Measurements from ENCODE around the gene NEIL1. TPM values are rescaled to one million over a fixed set of nuclear protein-coding genes. Genes with fewer than 3 reads are reported as not detected.
"Not testable (repeated sequence)": the region's sequence is repeated elsewhere in the genome, so short reads cannot be mapped to it uniquely, and the experiment has no call there.

The NEIL1 gene
- total RNA-seq, 2 experiments from 2014 or later, result 99.5 to 159 TPM

DNA sequence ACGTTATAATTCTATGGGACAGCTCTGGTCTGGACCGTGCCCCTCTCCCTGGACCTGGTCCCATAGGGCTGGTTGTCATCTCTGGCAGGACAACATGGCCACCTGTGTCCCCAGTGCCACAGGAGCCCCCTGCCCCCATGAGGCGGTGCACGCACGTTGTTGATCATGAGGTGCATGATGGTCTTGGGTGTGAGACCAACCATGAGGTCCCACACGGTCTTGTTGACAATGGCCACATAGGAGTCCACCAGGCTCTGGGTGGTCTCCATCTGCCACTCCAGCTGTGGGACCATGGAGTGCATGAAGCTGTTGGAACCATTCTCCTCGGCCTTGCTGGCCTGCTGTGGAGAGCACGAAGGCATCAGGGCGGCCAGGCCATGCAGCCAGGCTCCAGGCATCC, 44.5 kb upstream of the NEIL1 start:
- Histone ChIP-seq H3K36me3 (ENCODE audit: insufficient read depth, low read length) (no peaks in the 10 kb centered on the region), H3K27ac (ENCODE audit: low read depth, low read length, poor library complexity, severe bottlenecking) (no peak overlapping the region), H3K9me3 (ENCODE audit: low read length) (no peaks in the 10 kb centered on the region), H4K20me1 (ENCODE audit: insufficient read depth, low read length) (no peaks in the 10 kb centered on the region), H3K4me3 (ENCODE audit: low read depth, low read length, poor library complexity, severe bottlenecking) (no peak overlapping the region), H3K4me2 (ENCODE audit: low read length) (no peak overlapping the region), H3K4me1 (ENCODE audit: insufficient read depth, low read length, poor library complexity, severe bottlenecking) (no peaks in the 10 kb centered on the region), H3K9me2 (ENCODE audit: insufficient read depth, low read length) (no peaks in the 10 kb centered on the region), H2AFZ (ENCODE audit: low read length) (no peak overlapping the region), H3K79me2 (ENCODE audit: insufficient read depth, low read depth, low read length) (no peaks in the 10 kb centered on the region)
- no TSS peak for BruUV-seq (replicated peaks)
- intact Hi-C loops (cut with micrococcal nuclease; ENCODE audit: unreplicated experiment), result loop anchor here (10.0 kb wide), 2 partner anchors 58 to 278 kb away; partner anchors contain the start of gene PPCDC
- ChIA-PET CTCF (ENCODE audit: unreplicated experiment) (no interaction called here), POLR2A (no interaction called here)
- TF ChIP-seq, protein P1, sequence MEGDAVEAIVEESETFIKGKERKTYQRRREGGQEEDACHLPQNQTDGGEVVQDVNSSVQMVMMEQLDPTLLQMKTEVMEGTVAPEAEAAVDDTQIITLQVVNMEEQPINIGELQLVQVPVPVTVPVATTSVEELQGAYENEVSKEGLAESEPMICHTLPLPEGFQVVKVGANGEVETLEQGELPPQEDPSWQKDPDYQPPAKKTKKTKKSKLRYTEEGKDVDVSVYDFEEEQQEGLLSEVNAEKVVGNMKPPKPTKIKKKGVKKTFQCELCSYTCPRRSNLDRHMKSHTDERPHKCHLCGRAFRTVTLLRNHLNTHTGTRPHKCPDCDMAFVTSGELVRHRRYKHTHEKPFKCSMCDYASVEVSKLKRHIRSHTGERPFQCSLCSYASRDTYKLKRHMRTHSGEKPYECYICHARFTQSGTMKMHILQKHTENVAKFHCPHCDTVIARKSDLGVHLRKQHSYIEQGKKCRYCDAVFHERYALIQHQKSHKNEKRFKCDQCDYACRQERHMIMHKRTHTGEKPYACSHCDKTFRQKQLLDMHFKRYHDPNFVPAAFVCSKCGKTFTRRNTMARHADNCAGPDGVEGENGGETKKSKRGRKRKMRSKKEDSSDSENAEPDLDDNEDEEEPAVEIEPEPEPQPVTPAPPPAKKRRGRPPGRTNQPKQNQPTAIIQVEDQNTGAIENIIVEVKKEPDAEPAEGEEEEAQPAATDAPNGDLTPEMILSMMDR (conservative IDR thresholded peaks at IDR 0.05; ENCODE audit: low read length), result no peak
- TF ChIP-seq EZH2phosphoT487 (IDR thresholded peaks at IDR 0.05; ENCODE audit: borderline replicate concordance, low read depth, low read length), result no peak
- no peak for DNase-seq (ENCODE audit: low spot score)

DNA sequence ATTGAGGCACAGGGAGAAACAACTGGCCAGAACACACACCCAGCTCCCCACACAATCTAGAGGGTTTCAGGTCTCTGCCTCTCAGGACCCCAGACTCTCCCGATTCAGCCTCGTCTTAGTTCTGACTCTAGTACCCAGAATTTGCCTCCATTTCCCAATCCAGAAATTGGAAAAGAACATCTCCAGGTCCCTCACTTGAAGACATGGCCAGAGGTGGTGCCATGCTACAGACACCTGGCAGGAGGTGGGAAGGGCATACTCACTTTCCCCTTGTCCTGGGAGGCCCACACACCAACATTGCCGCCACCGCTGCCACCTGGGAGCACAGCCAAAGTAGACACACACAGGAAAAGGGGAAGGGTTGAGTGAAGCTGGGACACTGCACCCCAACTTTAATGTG, 44.1 kb upstream of the NEIL1 start:
- H3K79me2 ChIP-seq (ENCODE audit: insufficient read depth, low read depth, low read length); BruUV-seq (replicated peaks): not testable (repeated sequence)
- intact Hi-C loops (cut with micrococcal nuclease; ENCODE audit: unreplicated experiment), result loop anchor here (10.0 kb wide), 2 partner anchors 58 to 278 kb away; partner anchors contain the start of gene PPCDC

DNA sequence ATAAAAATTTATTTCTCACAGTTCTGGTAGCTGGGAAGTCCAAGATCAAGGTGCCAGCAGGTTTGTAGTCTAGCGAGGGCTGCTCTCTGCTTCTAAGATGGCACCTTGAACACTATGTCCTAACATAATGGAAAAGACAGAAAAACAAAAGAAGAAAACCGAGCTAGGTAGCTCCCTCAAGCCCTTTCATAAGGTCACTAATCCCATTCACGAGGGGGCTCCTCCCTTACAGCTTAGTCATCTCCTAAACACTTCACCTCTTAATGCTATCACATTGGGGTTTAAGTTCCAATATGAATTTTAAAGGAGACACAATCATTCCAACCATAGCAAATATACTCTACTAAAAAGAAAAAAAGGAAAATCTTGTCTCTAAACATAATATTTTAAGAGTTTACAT, 40.7 kb upstream of the NEIL1 start:
- TF ChIP-seq EZH2phosphoT487 (IDR thresholded peaks at IDR 0.05; ENCODE audit: borderline replicate concordance, low read depth, low read length), result no peak
- TF ChIP-seq, protein P1 (conservative IDR thresholded peaks at IDR 0.05; ENCODE audit: low read length), result no peak
- Histone ChIP-seq H4K20me1 (ENCODE audit: insufficient read depth, low read length) (no peaks in the 10 kb centered on the region), H3K36me3 (ENCODE audit: insufficient read depth, low read length) (no peaks in the 10 kb centered on the region), H2AFZ (ENCODE audit: low read length) (no peak overlapping the region), H3K4me3 (ENCODE audit: low read depth, low read length, poor library complexity, severe bottlenecking) (no peak overlapping the region), H3K27ac (ENCODE audit: low read depth, low read length, poor library complexity, severe bottlenecking) (no peak overlapping the region), H3K4me1 (ENCODE audit: insufficient read depth, low read length, poor library complexity, severe bottlenecking) (no peaks in the 10 kb centered on the region), H3K79me2 (ENCODE audit: insufficient read depth, low read depth, low read length) (no peaks in the 10 kb centered on the region), H3K4me2 (ENCODE audit: low read length) (no peak overlapping the region), H3K9me2 (ENCODE audit: insufficient read depth, low read length) (no peaks in the 10 kb centered on the region), H3K9me3 (ENCODE audit: low read length) (no peaks in the 10 kb centered on the region)
- CTCF ChIA-PET (ENCODE audit: unreplicated experiment), result no interaction called here
- POLR2A ChIA-PET, result no interaction called here
- no TSS peak for BruUV-seq (replicated peaks)
- intact Hi-C loops (cut with micrococcal nuclease; ENCODE audit: unreplicated experiment), result loop anchor here (10.0 kb wide), 2 partner anchors 61 to 281 kb away; partner anchors contain the start of gene PPCDC
- DNase-seq (ENCODE audit: low spot score), result no peak

More for the DNA sequence above, 44.1 kb upstream of the NEIL1 start:
- H3K27ac ChIP-seq (ENCODE audit: low read depth, low read length, poor library complexity, severe bottlenecking); H3K4me2 ChIP-seq (ENCODE audit: low read length); H3K9me3 ChIP-seq (ENCODE audit: low read length); H3K36me3 ChIP-seq (ENCODE audit: insufficient read depth, low read length); CTCF ChIA-PET (ENCODE audit: unreplicated experiment); H3K4me3 ChIP-seq (ENCODE audit: low read depth, low read length, poor library complexity, severe bottlenecking); POLR2A ChIA-PET; H3K9me2 ChIP-seq (ENCODE audit: insufficient read depth, low read length); H3K4me1 ChIP-seq (ENCODE audit: insufficient read depth, low read length, poor library complexity, severe bottlenecking); H4K20me1 ChIP-seq (ENCODE audit: insufficient read depth, low read length); DNase-seq (ENCODE audit: low spot score); H2AFZ ChIP-seq (ENCODE audit: low read length): not testable (repeated sequence)
